Measurements from ENCODE around the gene SULT2B1. TPM values are rescaled to one million over a fixed set of nuclear protein-coding genes. Genes with fewer than 3 reads are reported as not detected.
"Not testable (repeated sequence)": the region's sequence is repeated elsewhere in the genome, so short reads cannot be mapped to it uniquely, and the experiment has no call there.

SULT2B1 gene
- total RNA-seq, 1 donor from 2014 or later: 0.35 TPM

GRCh38 chr19:48520134-48520533 is 31.8 kb upstream of the SULT2B1 start:
- intact Hi-C loops (cut with micrococcal nuclease): no loop called here
- ATAC-seq (no peak), DNase-seq (no peak)

- intact Hi-C loops (cut with micrococcal nuclease): no loop called here
- no peak for DNase-seq
- no peak for ATAC-seq
These were observed 27.8 kb upstream of the SULT2B1 start for GRCh38 chr19:48524221-48524620.

- DNase-seq: no peak
- ATAC-seq: no peak
- intact Hi-C loops (cut with micrococcal nuclease): no loop called here
These were observed 27.2 kb upstream of the SULT2B1 start for GRCh38 chr19:48524732-48525131.

GRCh38 chr19:48529156-48529555 is 22.8 kb upstream of the SULT2B1 start:
- intact Hi-C loops (cut with micrococcal nuclease): no loop called here
- DNase-seq: no peak
- no peak for ATAC-seq

- DNase-seq: no peak
- intact Hi-C loops (cut with micrococcal nuclease): no loop called here
- no peak for ATAC-seq
These were observed 21.8 kb upstream of the SULT2B1 start for GRCh38 chr19:48530066-48530720.

- ATAC-seq (no peak), DNase-seq (no peak)
- intact Hi-C loops (cut with micrococcal nuclease): no loop called here
These were observed 21.2 kb upstream of the SULT2B1 start for GRCh38 chr19:48530770-48531169.

- no peak for DNase-seq
- intact Hi-C loops (cut with micrococcal nuclease): no loop called here
- ATAC-seq: no peak
These were observed 18.2 kb upstream of the SULT2B1 start for GRCh38 chr19:48533770-48534169.

- ATAC-seq: no peak
- intact Hi-C loops (cut with micrococcal nuclease): no loop called here
- DNase-seq: no peak
These were observed 14.4 kb upstream of the SULT2B1 start for GRCh38 chr19:48537541-48537940.

GRCh38 chr19:48538057-48538456 is 13.9 kb upstream of the SULT2B1 start:
- intact Hi-C loops (cut with micrococcal nuclease); DNase-seq; ATAC-seq: not testable (repeated sequence)

- DNase-seq (no peak), ATAC-seq (no peak)
- intact Hi-C loops (cut with micrococcal nuclease): no loop called here
These were observed 12.4 kb upstream of the SULT2B1 start for GRCh38 chr19:48539503-48540096.

GRCh38 chr19:48540110-48540509 is 11.9 kb upstream of the SULT2B1 start:
- DNase-seq (no peak), ATAC-seq (no peak)
- intact Hi-C loops (cut with micrococcal nuclease): no loop called here

GRCh38 chr19:48541813-48542212 is 10.2 kb upstream of the SULT2B1 start:
- no peak for ATAC-seq
- DNase-seq: no peak
- intact Hi-C loops (cut with micrococcal nuclease): no loop called here

GRCh38 chr19:48543121-48543710 is 8.8 kb upstream of the SULT2B1 start:
- ATAC-seq (no peak), DNase-seq (no peak)
- intact Hi-C loops (cut with micrococcal nuclease): no loop called here

GRCh38 chr19:48544856-48545750 is 6.9 kb upstream of the SULT2B1 start:
- ATAC-seq (no peak), DNase-seq (no peak)
- intact Hi-C loops (cut with micrococcal nuclease): no loop called here

GRCh38 chr19:48547722-48548121 is 4.2 kb upstream of the SULT2B1 start:
- no peak for DNase-seq
- intact Hi-C loops (cut with micrococcal nuclease): no loop called here
- ATAC-seq: no peak

GRCh38 chr19:48548253-48548911 is 3.6 kb upstream of the SULT2B1 start:
- intact Hi-C loops (cut with micrococcal nuclease): no loop called here
- ATAC-seq (no peak), DNase-seq (no peak)

- intact Hi-C loops (cut with micrococcal nuclease): no loop called here
- no peak for ATAC-seq
These were observed 2.6 kb upstream of the SULT2B1 start for GRCh38 chr19:48549380-48549779.

GRCh38 chr19:48552406-48553322 is 692 bp downstream of the SULT2B1 start:
- no peak for ATAC-seq
- intact Hi-C loops (cut with micrococcal nuclease): no loop called here
- no peak for DNase-seq

More at GRCh38 chr19:48549380-48549779, 2.6 kb upstream of the SULT2B1 start:
- DNase-seq: no peak
